IPS-18a (cell line): ENCODE results near the gene NKG7.
A peak's percentile ranks its signal among the peaks of the same experiment; 100 is the strongest.

Experiments
- H3K27ac ChIP-seq: one replicate; pipeline ENCODE4 v1.5.1; 2013; ENCODE audit warnings: low read length
- H3K27me3 ChIP-seq: one replicate; pipeline ENCODE4 v1.6.1; 2013; ENCODE audit warnings: mild to moderate bottlenecking, low read length; ENCODE audit not compliant: control insufficient read depth, insufficient read depth
- H3K36me3 ChIP-seq: one replicate; pipeline ENCODE4 v1.6.1; 2013; ENCODE audit warnings: low read depth, low read length; ENCODE audit not compliant: control insufficient read depth
- H3K4me1 ChIP-seq: one replicate; pipeline ENCODE4 v1.6.1; 2013; ENCODE audit warnings: low read depth, low read length; ENCODE audit not compliant: control insufficient read depth
- H3K4me3 ChIP-seq: one replicate; pipeline ENCODE4 v1.5.1; 2013; ENCODE audit warnings: low read length
- H3K9ac ChIP-seq: one replicate; pipeline ENCODE4 v1.6.1; 2013; ENCODE audit warnings: mild to moderate bottlenecking, low read length, moderate library complexity
- H3K9me3 ChIP-seq: one replicate; pipeline ENCODE4 v1.6.1; 2013; ENCODE audit warnings: low read depth, low read length; ENCODE audit not compliant: control insufficient read depth

NKG7 gene

GRCh38 chr19:51387924-51388389 lies 15.5 kb upstream of the NKG7 start, which contains the start of gene LIM2:
LIM2 (minus strand) TSS chr19:51387974; CDS start chr19:51387443, 531 bp downstream.
- H3K27me3 ChIP-seq, result no peaks in the 10 kb centered on the region
- no peak within 1 kb of the TSS for H3K9ac ChIP-seq
- H3K36me3 ChIP-seq, result no peaks in the 10 kb centered on the region
- no peak within 1 kb of the TSS for H3K4me3 ChIP-seq
- H3K4me1 ChIP-seq, result no peaks in the 10 kb centered on the region
- no peak within 1 kb of the TSS for H3K27ac ChIP-seq
- no peaks in the 10 kb centered on the region for H3K9me3 ChIP-seq

GRCh38 chr19:51386882-51387520 lies 14.5 kb upstream of the NKG7 start:
- Histone ChIP-seq H3K27ac (no peak overlapping the region), H3K27me3 (no peaks in the 10 kb centered on the region), H3K4me1 (no peaks in the 10 kb centered on the region), H3K36me3 (no peaks in the 10 kb centered on the region), H3K4me3 (no peak overlapping the region), H3K9ac (no peak overlapping the region), H3K9me3 (no peaks in the 10 kb centered on the region)

GRCh38 chr19:51382004-51382403 lies 9.6 kb upstream of the NKG7 start:
- no peaks in the 10 kb centered on the region for H3K36me3 ChIP-seq
- H3K27ac ChIP-seq, result no peak overlapping the region
- no peak overlapping the region for H3K4me3 ChIP-seq
- H3K9me3 ChIP-seq, result peaks cover 3% of the 10 kb centered on the region
- H3K9ac ChIP-seq, result no peak overlapping the region
- H3K4me1 ChIP-seq, result no peaks in the 10 kb centered on the region
- no peaks in the 10 kb centered on the region for H3K27me3 ChIP-seq

- H3K4me3 ChIP-seq, result no peak overlapping the region
- H3K27ac ChIP-seq, result no peak overlapping the region
- H3K36me3 ChIP-seq, result no peaks in the 10 kb centered on the region
- no peak overlapping the region for H3K9ac ChIP-seq
- H3K9me3 ChIP-seq, result peaks cover 3% of the 10 kb centered on the region
- H3K4me1 ChIP-seq, result no peaks in the 10 kb centered on the region
- H3K27me3 ChIP-seq, result no peaks in the 10 kb centered on the region
These were observed 7.9 kb upstream of the NKG7 start for GRCh38 chr19:51380379-51380778.

- Histone ChIP-seq H3K9me3 (peaks cover 3% of the 10 kb centered on the region), H3K27ac (no peak overlapping the region), H3K9ac (no peak overlapping the region), H3K36me3 (no peaks in the 10 kb centered on the region), H3K27me3 (no peaks in the 10 kb centered on the region), H3K4me3 (no peak overlapping the region), H3K4me1 (no peaks in the 10 kb centered on the region)
These were observed 5.0 kb upstream of the NKG7 start for GRCh38 chr19:51377422-51377821.

GRCh38 chr19:51375504-51376221 lies 3.2 kb upstream of the NKG7 start:
- no peaks in the 10 kb centered on the region for H3K27me3 ChIP-seq
- no peak overlapping the region for H3K27ac ChIP-seq
- H3K9ac ChIP-seq, result no peak overlapping the region

GRCh38 chr19:51372021-51372648 lies 319 bp downstream of the NKG7 start:
- H3K4me1 ChIP-seq, result peaks cover 5% of the 10 kb centered on the region
- H3K4me3 ChIP-seq, result no peak overlapping the region
- no peak overlapping the region for H3K9ac ChIP-seq
- no peaks in the 10 kb centered on the region for H3K27me3 ChIP-seq
- no peaks in the 10 kb centered on the region for H3K36me3 ChIP-seq
- no peaks in the 10 kb centered on the region for H3K9me3 ChIP-seq
- no peak overlapping the region for H3K27ac ChIP-seq

More at GRCh38 chr19:51375504-51376221, 3.2 kb upstream of the NKG7 start:
- Histone ChIP-seq H3K4me1 (no peaks in the 10 kb centered on the region), H3K9me3 (no peaks in the 10 kb centered on the region), H3K4me3 (no peak overlapping the region), H3K36me3 (no peaks in the 10 kb centered on the region)

GRCh38 chr19:51371186-51371690 lies 1.2 kb downstream of the NKG7 start:
- no peaks in the 10 kb centered on the region for H3K36me3 ChIP-seq
- no peak overlapping the region for H3K27ac ChIP-seq
- no peaks in the 10 kb centered on the region for H3K27me3 ChIP-seq
- H3K4me3 ChIP-seq, result no peak overlapping the region
- H3K4me1 ChIP-seq, result peaks cover 5% of the 10 kb centered on the region
- no peaks in the 10 kb centered on the region for H3K9me3 ChIP-seq
- H3K9ac ChIP-seq, result no peak overlapping the region

- Histone ChIP-seq H3K4me3 (no peak overlapping the region), H3K27ac (no peak overlapping the region)
These were observed 2.2 kb downstream of the NKG7 start for GRCh38 chr19:51370230-51370629.

GRCh38 chr19:51368366-51369282 lies 3.8 kb downstream of the NKG7 start, which contains the start of gene CLDND2:
CLDND2 (minus strand) TSS chr19:51369003; CDS start chr19:51368577, 426 bp downstream.
- H3K27ac ChIP-seq, result peak within 1 kb of the TSS; percentile 49
- peak within 1 kb of the TSS; percentile 91 for H3K4me3 ChIP-seq
- peak within 1 kb of the TSS; percentile 65 for H3K9ac ChIP-seq
- H3K4me1 ChIP-seq, result peaks cover 13% of the 10 kb centered on the region
- H3K36me3 ChIP-seq, result no peaks in the 10 kb centered on the region
- no peaks in the 10 kb centered on the region for H3K9me3 ChIP-seq
- H3K27me3 ChIP-seq, result no peaks in the 10 kb centered on the region

More at GRCh38 chr19:51370230-51370629, 2.2 kb downstream of the NKG7 start:
- Histone ChIP-seq H3K4me1 (peaks cover 11% of the 10 kb centered on the region), H3K36me3 (no peaks in the 10 kb centered on the region), H3K9me3 (no peaks in the 10 kb centered on the region), H3K9ac (no peak overlapping the region), H3K27me3 (no peaks in the 10 kb centered on the region)
